ENCODE results near the gene EIF5A. TPM values are rescaled to one million over a fixed set of nuclear protein-coding genes. Genes with fewer than 3 reads are reported as not detected.
A peak's percentile ranks its signal among the peaks of the same experiment; 100 is the strongest.

The EIF5A gene
- total and polyA plus RNA-seq, 12 donors = 197 to 716 (median 267) TPM

DNA sequence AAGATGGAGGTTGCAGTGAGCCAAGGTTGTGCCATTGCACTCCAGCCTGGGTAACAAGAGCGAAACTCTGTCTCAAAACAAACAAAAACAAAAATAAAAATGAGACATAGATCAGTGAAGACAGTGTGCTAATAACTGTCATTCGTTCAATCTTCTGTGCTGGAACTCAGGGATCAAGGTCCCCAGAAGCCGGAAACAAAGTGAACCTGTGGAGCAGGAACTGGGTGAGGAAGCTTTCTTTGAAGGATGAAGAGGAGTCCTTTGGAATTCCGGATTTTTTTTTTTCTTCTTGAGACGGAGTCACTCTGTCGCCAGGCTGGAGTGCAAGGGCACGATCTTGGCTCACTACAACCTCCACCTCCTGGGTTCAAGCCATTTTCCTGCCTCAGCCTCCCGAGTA is 28.0 kb upstream of the EIF5A start:
- ATAC-seq (no peak), DNase-seq (no peak)
- Histone ChIP-seq H3K4me1 (peaks cover 0 to 41% (median 28%) of the 10 kb centered on the region in 9 donors), H3K9me3 (no peaks in the 10 kb centered on the region), H3K27me3 (peaks cover 0 to 35% (median 0%) of the 10 kb centered on the region in 7 donors), H3K4me3 (no peak overlapping the region), H3K27ac (no peak overlapping the region), H3K36me3 (peaks cover 0 to 11% (median 0%) of the 10 kb centered on the region in 9 donors)
- TF ChIP-seq, protein P1, sequence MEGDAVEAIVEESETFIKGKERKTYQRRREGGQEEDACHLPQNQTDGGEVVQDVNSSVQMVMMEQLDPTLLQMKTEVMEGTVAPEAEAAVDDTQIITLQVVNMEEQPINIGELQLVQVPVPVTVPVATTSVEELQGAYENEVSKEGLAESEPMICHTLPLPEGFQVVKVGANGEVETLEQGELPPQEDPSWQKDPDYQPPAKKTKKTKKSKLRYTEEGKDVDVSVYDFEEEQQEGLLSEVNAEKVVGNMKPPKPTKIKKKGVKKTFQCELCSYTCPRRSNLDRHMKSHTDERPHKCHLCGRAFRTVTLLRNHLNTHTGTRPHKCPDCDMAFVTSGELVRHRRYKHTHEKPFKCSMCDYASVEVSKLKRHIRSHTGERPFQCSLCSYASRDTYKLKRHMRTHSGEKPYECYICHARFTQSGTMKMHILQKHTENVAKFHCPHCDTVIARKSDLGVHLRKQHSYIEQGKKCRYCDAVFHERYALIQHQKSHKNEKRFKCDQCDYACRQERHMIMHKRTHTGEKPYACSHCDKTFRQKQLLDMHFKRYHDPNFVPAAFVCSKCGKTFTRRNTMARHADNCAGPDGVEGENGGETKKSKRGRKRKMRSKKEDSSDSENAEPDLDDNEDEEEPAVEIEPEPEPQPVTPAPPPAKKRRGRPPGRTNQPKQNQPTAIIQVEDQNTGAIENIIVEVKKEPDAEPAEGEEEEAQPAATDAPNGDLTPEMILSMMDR (IDR thresholded peaks at IDR 0.05) = no peak
- 85 to 93% methylated on average over 8 of the region's 8 CpGs for WGBS, 2 donors
- intact Hi-C loops (cut with DNase I) = no loop called here

DNA sequence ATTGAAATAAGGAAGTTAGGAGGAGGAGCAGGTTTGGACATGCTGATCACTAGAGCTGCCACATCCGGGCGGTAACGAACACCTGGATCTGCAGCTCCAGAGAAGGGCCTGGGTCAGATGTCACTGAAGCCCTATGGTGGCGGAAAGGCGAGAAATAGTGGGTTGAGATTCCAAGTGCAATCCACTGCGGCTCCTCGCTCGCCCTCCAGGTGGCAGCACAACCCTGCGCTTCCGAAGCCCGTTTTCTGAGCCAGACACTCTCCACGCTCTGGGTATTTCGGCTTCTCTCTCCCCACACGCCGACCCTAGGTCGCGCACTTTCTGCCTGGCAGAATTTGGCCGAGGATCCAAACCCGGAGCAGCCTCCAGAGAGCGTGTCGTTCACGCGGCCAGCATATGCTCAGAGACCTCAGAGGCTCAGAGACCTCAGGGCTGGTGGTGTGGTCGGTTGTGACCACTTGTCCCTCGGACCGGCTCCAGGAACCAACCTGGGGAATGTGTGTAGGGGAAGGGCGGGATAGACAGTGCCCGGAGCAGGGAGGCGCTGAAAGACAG is 26.8 kb upstream of the EIF5A start:
- DNase-seq (peak; percentile 83 to 86), ATAC-seq (peak; percentile 51 to 78 (median 67))
- peaks cover 0 to 38% (median 0%) of the 10 kb centered on the region in 7 donors for H3K27me3 ChIP-seq
- H3K36me3 ChIP-seq = peaks cover 0 to 23% (median 7%) of the 10 kb centered on the region in 9 donors
- peak overlapping the region; percentile 84 to 98 (median 92) for H3K27ac ChIP-seq
- intact Hi-C loops (cut with DNase I) = loop anchor here in 9 of 10 donors (1.0 to 5.0 kb wide), 7 partner anchors 16 to 68 kb away; partner anchors contain the start of genes ELP5 (in 1 of the 9) and NEURL4 (in 1 of the 9)
- 0 to 1% methylated on average over 29 of the region's 29 CpGs for WGBS, 2 donors
- H3K4me3 ChIP-seq = peak overlapping the region in 9 of 10 donors; percentile 41 to 66 (median 61)
- peaks cover 0 to 53% (median 28%) of the 10 kb centered on the region in 9 donors for H3K4me1 ChIP-seq
- TF ChIP-seq, protein P1 (IDR thresholded peaks at IDR 0.05) = peak; percentile 79 to 97 (median 95)
- H3K9me3 ChIP-seq = no peaks in the 10 kb centered on the region

DNA sequence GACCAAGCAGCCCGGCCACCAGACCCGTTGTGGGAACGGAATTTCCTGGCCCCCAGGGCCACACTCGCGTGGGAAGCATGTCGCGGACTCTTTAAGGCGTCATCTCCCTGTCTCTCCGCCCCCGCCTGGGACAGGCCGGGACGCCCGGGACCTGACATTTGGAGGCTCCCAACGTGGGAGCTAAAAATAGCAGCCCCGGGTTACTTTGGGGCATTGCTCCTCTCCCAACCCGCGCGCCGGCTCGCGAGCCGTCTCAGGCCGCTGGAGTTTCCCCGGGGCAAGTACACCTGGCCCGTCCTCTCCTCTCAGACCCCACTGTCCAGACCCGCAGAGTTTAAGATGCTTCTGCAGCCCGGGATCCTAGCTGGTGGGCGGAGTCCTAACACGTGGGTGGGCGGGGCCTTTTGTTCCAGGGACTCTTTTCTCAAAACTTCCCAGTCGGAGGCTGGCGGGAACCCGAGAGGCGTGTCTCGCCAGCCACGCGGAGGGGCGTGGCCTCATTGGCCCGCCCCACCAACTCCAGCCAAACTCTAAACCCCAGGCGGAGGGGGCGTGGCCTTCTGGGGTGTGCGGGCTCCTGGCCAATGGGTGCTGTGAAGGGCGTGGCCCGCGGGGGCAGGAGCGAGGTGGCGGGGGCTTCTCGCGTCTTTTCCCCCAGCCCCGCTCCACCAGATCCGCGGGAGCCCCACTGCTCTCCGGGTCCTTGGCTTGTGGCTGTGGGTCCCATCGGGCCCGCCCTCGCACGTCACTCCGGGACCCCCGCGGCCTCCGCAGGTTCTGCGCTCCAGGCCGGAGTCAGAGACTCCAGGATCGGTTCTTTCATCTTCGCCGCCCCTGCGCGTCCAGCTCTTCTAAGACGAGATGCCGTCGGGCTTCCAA is 26.1 kb upstream of the EIF5A start, which contains the start of gene SLC2A4:
Gene SLC2A4 (plus strand): TSS at position 645 of the 879 bp plus-strand sequence. CDS start 217 bp downstream, at position 862.
- Histone ChIP-seq H3K27ac (peak within 1 kb of the TSS; percentile 84 to 98 (median 92)), H3K27me3 (peaks cover 0 to 45% (median 0%) of the 10 kb centered on the region in 7 donors), H3K4me1 (peaks cover 0 to 60% (median 28%) of the 10 kb centered on the region in 9 donors), H3K4me3 (peak within 1 kb of the TSS; percentile 22 to 66 (median 60)), H3K9me3 (no peaks in the 10 kb centered on the region), H3K36me3 (peaks cover 0 to 30% (median 7%) of the 10 kb centered on the region in 9 donors)
- ATAC-seq (peak; percentile 78 to 91 (median 86)), DNase-seq (peak; percentile 94 to 95)
- WGBS, 2 donors = 0 to 1% methylated on average over 69 to 71 of the region's 71 CpGs
- intact Hi-C loops (cut with DNase I) = loop anchor here in 8 of 10 donors (1.0 to 5.0 kb wide), 6 partner anchors 15 to 67 kb away; partner anchors contain the start of genes ELP5 (in 1 of the 8) and NEURL4 (in 1 of the 8)
- TF ChIP-seq, protein P1 (IDR thresholded peaks at IDR 0.05) = no peak

Measured in heart right ventricle (tissue), 16 donors.